NCI-H2196 treated with DMSO at 0.1 percent for 48 hours (cell line): ENCODE measurements around the gene CYCS.

Source experiments
- DNase-seq: peaks from one replicate; lab custom pipeline; 2025; ENCODE audit not compliant: unreplicated experiment; lab: John Stamatoyannopoulos, UW

The CYCS gene

DNA sequence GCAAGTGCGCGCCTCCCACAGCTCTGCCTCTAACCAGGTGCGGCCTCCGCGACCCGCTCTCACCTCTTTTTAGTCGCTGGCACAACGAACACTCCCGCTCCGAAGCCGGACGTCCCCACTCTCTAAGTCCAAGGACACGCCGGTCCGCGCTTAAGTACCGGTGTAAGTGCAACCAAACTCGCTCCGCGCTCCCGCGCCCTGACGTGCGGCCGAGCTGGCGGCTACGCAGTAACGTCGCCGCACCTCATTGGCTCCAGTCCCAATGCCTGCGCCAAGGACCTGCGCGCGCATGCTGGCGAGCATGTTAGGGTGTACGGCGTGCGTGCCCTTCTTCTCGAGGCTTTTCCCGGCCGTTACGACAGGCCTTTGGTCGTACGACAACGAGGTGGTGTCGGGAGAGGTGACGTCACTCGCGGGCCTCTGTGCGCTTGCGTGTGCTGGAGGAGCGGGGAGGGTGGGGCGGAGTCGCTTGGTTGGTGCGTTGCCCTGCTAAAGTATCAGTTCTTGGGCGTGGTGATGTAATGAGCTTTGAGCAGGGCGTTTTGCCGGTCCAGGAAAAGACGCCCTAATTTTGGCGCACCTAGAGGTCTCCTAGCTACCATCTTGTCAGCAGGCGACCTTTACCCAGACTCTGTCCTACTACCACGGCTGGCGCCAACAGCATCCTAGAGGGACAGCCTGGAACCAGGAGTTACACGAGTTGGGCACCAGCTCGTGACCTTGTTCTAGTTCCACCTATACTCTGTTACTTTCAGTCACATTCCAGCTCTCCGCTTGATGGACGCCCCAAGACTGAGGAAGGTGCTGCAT lies at the start of gene CYCS:
TSS of gene CYCS (minus strand) at position 124 of the 810 bp plus-strand sequence. CDS start 1,141 bp downstream, outside the sequence.
- peak; percentile 97 for DNase-seq

DNA sequence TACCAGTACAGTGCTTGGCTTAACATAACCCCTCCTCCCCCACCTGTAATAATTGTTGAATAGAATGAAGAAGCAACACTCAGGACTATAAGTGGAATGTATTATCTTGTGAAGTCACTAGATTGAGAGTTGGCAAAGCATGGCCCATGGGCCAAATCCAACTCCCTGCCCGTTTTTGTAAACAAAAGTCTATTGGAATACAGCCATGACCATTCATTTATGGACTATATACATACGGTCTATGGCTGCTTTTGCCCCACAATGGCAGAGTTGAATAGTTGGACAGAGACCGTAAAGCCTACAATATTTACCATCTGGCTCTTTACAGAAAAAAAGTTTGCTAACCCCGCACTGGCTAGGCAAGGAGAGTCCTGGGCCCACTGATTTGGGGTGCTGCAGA lies 48.1 kb upstream of the CYCS start:
- no peak for DNase-seq

- DNase-seq: no peak
Measured at GRCh38 chr7:25171516-25171915, 46.5 kb upstream of the CYCS start.

DNA sequence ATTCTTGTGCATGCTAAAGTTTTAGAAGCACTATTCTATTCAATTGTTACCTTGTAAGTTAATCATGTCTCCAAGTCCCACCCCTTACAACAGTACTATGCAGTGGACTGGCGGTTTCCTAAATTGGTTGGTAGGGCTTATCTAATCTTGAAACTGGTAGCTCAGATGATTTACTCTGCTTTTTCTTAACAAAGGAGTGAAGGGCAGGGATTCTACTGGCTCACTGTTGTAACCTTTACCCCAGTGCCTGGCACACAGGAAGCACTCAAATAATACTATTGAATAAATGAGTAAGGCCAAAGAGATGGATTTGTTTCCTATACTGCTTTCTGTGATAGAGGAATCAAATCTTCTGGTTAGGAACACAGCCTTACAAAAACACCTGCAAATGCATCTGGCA lies 46.0 kb upstream of the CYCS start:
- no peak for DNase-seq

DNA sequence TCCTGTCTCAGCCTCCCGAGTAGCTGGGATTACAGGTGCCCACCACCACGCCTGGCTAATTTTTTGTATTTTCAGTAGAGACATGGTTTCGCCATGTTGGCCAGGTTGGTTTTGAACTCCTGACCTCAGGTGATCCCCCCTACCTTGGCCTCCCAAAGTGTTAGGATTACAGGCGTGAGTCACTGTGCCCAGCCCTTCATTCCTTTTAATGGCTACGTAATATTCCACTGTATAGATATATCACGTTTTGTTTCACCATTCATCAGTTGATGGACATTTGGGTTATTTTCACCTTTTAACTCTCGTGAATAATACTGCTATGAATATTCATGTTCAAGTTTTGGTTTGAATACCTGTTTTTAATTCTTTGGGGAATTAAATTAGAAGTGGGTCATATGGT lies 44.6 kb upstream of the CYCS start:
- no peak for DNase-seq

DNA sequence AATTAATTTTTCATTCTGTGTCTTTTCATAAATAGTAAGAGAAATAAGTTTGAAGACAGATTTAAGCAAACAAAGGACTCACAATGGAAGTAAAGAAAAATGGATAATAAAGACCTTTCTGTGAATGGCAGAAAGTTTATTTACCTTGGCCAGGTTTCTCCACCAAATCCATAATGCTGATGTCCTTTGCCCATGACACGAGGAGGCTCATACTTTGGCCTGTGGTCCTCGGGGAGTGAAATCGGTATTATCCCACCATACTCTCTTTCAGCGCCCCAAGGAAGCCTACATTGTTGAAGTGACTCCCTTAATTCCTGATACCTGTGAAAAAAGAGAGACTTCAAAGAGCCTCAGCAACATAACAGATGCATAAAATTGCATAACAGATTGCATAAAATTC lies 43.1 kb upstream of the CYCS start:
- DNase-seq: no peak

GRCh38 chr7:25167262-25167843 lies 42.3 kb upstream of the CYCS start:
- no peak for DNase-seq

- peak; percentile 27 for DNase-seq
Measured at GRCh38 chr7:25159983-25160596, 35.0 kb upstream of the CYCS start.

- DNase-seq: no peak
Measured at GRCh38 chr7:25158966-25159365, 33.9 kb upstream of the CYCS start.

DNA sequence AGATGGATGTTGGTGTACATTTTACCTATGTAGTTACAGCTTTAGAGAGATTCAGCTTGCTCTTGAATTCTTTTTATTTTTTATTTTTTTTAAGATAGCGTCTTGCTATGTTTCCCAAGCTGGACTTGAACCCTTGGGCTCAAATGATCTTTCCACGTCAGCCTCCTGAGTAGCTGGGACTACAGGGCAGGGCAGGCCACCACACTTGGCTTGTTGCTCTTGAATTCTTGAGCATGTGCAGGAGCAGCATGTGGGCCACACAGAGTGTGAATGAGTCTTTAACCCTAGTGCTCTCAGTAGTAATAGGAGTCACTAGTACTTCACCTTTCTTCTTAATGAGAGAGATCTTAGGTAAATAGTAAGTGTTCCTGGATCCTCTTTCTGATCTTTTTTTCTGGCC lies 26.7 kb upstream of the CYCS start:
- DNase-seq: no peak

DNA sequence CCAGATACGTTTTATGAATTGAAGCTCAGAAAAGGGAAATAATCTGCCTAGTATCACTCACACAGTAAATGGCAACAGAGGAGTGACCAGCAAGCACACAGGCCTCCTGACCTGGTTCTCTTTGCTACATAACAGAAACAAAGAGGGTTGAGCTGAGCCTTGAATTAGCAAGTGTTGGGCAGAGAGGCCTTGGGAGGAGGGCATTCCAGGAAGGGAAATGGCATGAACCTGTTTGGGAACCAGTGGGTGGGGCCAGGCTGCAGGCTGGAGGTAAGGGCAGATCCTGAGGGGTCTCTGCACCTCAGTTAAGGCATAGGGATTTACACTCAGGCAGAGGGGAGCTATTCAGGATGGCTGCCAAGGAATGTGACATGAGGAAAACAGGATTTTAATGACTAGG lies 24.8 kb upstream of the CYCS start:
- no peak for DNase-seq

DNA sequence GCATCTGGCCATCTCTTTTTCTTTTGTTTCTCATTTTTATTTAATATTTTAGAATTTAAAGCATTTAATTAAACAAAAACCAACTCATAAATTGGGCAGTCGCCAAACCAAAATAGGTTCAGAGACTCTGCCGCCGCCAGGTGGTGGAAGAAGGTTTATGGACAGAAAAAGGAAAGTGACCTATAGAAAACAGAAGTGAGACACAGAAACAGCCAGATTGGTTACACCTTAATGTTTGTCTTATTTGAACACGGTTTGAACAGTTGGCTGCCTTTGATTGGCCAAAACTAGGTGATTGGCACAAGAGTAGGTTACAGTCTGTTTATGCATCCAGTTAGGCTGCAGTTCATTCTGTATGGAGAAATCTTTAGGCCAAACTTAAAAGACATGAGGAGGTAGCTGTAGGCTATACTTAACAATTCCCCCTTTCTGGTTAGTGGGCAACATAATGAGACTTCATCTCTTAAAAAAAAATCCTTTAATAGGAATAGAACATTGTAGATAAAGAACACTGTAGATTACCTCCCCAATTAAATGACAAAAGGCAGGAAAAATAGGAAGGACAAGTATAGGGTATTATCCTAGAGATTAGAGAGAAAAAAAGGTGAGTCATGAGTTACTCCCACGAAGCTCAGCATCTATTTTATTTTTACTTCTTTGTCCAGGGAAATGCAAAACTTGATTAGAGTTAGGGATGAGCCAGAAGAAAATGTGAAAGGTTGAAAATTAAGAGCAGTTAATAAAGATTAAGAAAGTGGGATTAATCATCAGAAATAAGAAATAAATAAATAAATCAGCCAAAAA lies 23.9 kb upstream of the CYCS start:
- no peak for DNase-seq

- no peak for DNase-seq
Measured at GRCh38 chr7:25143763-25144162, 18.7 kb upstream of the CYCS start.

- no peak for DNase-seq
Measured at GRCh38 chr7:25139536-25139935, 14.5 kb upstream of the CYCS start.

DNA sequence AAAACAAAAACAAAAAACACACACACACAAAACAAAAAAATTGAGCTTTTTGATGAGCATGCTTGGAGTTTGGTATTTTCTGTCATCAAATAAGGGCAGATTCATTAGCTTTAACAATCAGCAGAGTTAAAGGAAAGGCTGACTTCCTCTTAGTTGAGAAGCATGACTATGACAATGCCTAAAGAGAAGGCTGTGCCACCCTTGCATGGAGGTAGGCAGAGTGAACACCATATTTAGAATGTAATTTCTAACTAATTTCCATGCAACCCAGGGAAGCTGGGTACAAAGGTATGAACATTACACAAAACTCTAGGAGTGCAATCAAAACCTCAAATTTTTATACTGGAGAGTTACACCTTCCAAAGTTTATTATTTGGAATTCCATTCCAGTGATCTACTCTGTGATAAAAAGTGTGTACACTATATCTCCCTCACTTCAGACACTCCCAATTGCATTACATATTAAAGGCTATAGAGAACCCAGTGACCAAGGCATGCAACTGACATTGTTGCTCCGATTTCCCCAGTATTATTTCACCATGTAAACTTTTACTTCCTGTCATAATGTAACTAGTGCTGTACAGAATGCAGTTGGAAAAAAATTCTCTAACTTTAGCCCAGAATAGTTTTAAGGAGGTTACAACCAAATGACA lies 9.4 kb upstream of the CYCS start:
- DNase-seq: no peak

DNA sequence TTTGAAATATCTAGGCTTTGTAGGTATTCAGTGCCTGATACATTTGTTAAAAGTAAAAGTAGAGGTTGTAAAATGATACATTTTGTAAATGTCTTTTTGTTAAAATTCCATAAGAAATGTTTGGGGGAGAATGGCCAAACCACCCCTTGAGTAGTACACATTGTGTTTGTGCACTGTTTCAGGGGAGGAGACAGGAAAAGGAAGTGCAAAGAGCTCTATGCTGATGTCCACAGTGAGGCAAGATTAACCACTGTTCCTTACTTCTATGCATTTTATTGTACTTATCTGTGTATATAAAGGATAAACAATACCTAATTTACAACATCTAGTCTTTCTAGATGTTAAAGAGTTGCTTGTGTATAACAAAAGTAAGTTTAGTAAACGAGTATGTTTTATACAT lies 7.4 kb upstream of the CYCS start:
- DNase-seq: no peak

- DNase-seq: no peak
Measured at GRCh38 chr7:25126751-25127150, 1.7 kb upstream of the CYCS start.

- DNase-seq: no peak
Measured at GRCh38 chr7:25124465-25125136, 459 bp downstream of the CYCS start.

DNA sequence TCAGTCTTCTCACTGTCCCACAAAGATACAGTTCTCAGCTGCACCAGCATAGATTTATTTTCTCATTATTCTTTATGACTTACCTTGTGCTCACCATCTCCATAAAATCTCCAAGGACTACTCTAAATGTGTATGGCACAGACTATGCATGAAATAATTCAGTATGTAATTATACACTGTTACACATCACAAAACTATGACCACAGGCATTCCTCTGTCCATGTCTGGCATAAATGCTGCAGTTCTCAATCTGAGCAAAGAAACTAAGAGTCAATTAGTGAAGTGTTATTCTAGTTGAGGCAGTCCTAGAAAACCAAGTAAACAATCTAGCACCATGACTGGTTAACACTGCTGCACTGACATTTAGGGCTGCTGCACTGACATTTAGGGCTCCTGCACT lies 2.7 kb downstream of the CYCS start:
- no peak for DNase-seq

DNA sequence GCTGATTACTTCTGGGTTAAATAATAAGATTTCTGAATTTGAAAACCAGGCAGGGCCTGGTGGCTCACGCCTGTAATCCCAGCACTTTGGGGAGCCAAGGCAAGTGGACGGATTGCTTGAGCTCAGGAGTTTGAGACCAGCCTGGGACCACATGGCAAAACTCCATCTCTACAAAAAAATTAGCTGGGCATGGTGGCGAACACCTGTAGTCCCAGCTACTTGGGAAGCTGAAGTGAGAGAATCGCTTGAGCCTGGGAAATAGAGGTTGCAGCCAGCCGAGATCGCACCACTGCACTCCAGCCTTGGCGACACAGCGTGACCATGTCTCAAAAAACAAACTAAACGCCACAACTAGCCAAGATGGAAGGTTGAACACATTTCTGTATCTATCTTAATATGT lies 3.5 kb downstream of the CYCS start:
- no peak for DNase-seq

DNA sequence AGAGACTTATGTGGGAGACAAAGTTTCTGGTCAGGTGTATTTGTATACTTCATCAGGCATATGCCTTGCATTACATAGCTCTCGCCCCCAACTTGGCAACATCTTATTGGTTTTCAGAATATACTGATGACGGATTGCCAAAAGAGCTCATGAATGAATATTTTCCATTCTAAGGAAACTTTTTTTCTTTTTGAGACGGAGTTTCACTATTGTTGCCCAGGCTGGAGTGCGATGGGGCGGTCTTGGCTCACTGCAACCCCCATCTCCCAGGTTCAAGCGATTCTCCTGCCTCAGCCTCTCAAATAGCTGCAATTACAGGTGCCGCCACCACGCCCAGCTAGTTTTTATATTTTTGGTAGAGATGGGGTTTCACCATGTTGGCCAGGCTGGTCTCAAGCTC lies 6.0 kb downstream of the CYCS start:
- no peak for DNase-seq
